GM21529 (cell line): ENCODE data around the gene EXOC1.
"Not testable (repeated sequence)": the region's sequence is repeated elsewhere in the genome, so short reads cannot be mapped to it uniquely, and the experiment has no call there.

ENCODE experiments used
- ATAC-seq: cut with Tn5 transposase; IDR thresholded peaks from one replicate; pipeline ENCODE4 v1.9.1; 2021; ENCODE audit not compliant: unreplicated experiment

Gene EXOC1

GRCh38 chr4:55853484-55854046 lies at the start of gene EXOC1:
TSS of gene EXOC1 (plus strand) at chr4:55853648. CDS start at chr4:55858324, 4,676 bp downstream.
- peak; percentile 99 for ATAC-seq

GRCh38 chr4:55807556-55807955 lies 45.9 kb upstream of the EXOC1 start:
- no peak for ATAC-seq

- ATAC-seq: no peak
Observed at GRCh38 chr4:55808186-55808585, 45.3 kb upstream of the EXOC1 start.

- no peak for ATAC-seq
Observed at GRCh38 chr4:55808632-55809031, 44.8 kb upstream of the EXOC1 start.

- no peak for ATAC-seq
Observed at GRCh38 chr4:55817691-55818090, 35.8 kb upstream of the EXOC1 start.

GRCh38 chr4:55819634-55820033 lies 33.8 kb upstream of the EXOC1 start, which contains the start of gene EXOC1L:
TSS of gene EXOC1L (plus strand) at chr4:55819790. CDS start at chr4:55820027, 237 bp downstream.
- ATAC-seq: no peak

GRCh38 chr4:55820279-55820678 lies 33.2 kb upstream of the EXOC1 start:
- ATAC-seq: no peak

GRCh38 chr4:55822329-55822728 lies 31.1 kb upstream of the EXOC1 start:
- ATAC-seq: no peak

GRCh38 chr4:55824865-55825264 lies 28.6 kb upstream of the EXOC1 start:
- no peak for ATAC-seq

GRCh38 chr4:55826986-55827385 lies 26.5 kb upstream of the EXOC1 start:
- no peak for ATAC-seq

- ATAC-seq: no peak
Observed at GRCh38 chr4:55827582-55827981, 25.9 kb upstream of the EXOC1 start.

- no peak for ATAC-seq
Observed at GRCh38 chr4:55830048-55830447, 23.4 kb upstream of the EXOC1 start.

GRCh38 chr4:55830716-55831115 lies 22.7 kb upstream of the EXOC1 start:
- ATAC-seq: no peak

GRCh38 chr4:55834086-55834795 lies 19.2 kb upstream of the EXOC1 start:
- ATAC-seq: no peak

GRCh38 chr4:55837903-55838302 lies 15.5 kb upstream of the EXOC1 start:
- ATAC-seq: no peak

GRCh38 chr4:55838356-55838755 lies 15.1 kb upstream of the EXOC1 start:
- no peak for ATAC-seq

GRCh38 chr4:55838952-55839351 lies 14.5 kb upstream of the EXOC1 start:
- ATAC-seq: no peak

GRCh38 chr4:55840956-55841355 lies 12.5 kb upstream of the EXOC1 start:
- ATAC-seq: no peak

- not testable (repeated sequence) for ATAC-seq
Observed at GRCh38 chr4:55841373-55842239, 11.8 kb upstream of the EXOC1 start.

GRCh38 chr4:55842312-55842711 lies 11.1 kb upstream of the EXOC1 start:
- not testable (repeated sequence) for ATAC-seq

GRCh38 chr4:55849724-55850123 lies 3.7 kb upstream of the EXOC1 start:
- no peak for ATAC-seq

GRCh38 chr4:55851885-55852284 lies 1.6 kb upstream of the EXOC1 start:
- no peak for ATAC-seq
